ENCODE results near the gene RCVRN.

GRCh38 chr17:9928601-9929333 lies 23.7 kb upstream of the RCVRN start:
- TF ChIP-seq POLR2A (IDR thresholded peaks at IDR 0.05) = no peak
- no peak for TF ChIP-seq CTCF (IDR thresholded peaks at IDR 0.05 in 8 of 11, conservative IDR thresholded peaks at IDR 0.05 in 3 of 11)
- TF ChIP-seq POLR2AphosphoS5 (IDR thresholded peaks at IDR 0.05) = no peak

All from spleen (tissue), 7 donors.